Ammon's horn (tissue), 1 donor: ENCODE measurements around the gene CLEC4D.
"Not testable (repeated sequence)": the region's sequence is repeated elsewhere in the genome, so short reads cannot be mapped to it uniquely, and the experiment has no call there.

Source experiments
- DNase-seq: peaks from one replicate; pipeline ENCODE4 v3.0.0-alpha.2; 2016; ENCODE audit warnings: low spot score

Gene CLEC4D

DNA sequence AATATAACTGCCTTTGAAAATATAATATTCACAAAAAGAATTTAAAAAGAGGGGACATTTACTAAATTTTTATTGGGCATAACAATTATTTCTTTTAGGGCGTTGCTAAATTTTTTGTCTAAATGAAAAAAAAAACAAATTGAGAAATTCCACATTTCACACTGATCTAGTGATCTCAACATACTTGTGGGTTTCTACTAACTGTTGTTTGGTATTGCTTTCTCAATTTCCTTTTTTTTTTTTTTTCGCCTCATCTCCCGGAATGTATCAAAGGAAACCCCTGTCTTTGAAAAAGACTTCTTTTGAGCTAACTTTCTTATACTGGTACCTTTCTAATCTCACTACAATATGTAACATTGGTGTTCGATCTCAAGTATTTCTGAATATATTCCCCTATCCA lies at the start of gene CLEC4D:
Gene CLEC4D (plus strand): TSS at position 248 of the 400 bp plus-strand sequence. CDS start 230 bp downstream, outside the sequence.
- DNase-seq = no peak

DNA sequence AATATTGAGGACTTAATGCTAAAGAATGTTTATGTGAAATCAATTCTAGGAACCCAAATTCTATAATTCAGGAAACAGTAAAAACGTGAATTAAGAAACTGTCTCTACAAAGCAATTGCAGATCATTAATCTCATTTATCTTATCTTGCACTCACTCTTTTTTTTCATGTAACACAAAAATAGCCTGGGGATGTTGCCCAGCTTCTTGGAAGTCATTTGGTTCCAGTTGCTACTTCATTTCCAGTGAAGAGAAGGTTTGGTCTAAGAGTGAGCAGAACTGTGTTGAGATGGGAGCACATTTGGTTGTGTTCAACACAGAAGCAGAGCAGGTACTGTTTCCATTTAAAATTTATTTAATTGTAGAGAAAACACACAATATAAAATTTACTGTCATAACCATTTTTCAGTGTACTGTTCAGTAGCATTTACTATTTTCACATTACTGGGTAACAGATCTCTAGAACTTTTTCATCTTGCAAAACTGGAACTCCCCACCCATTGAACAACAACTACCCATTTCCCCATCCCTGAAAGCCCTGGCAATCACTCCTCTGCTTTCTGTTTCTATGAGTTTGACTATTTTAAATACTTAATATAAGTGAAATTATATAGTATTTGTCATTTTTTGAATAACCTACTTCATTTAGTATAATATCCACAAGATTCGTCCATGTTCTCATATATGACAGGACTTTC lies 47.9 kb upstream of the CLEC4D start:
- DNase-seq = no peak

DNA sequence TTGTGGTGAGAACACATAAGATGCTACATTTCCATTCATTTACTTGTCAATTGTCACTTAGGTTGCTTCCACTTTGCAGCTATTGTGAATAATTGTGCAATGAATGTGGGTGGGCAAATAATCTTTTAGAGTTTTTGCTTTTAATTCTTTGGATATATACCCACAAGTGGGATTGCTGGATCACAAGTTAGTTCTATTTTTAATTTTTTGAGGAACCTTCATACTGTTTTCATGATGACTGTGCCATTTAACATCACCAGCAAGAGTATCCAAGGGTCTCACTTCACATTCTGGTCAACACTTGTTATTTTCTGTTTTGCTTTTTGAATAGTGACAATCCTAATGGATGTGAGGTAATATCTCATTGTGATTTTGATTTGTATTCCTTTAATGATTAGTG lies 47.1 kb upstream of the CLEC4D start:
- no peak for DNase-seq

DNA sequence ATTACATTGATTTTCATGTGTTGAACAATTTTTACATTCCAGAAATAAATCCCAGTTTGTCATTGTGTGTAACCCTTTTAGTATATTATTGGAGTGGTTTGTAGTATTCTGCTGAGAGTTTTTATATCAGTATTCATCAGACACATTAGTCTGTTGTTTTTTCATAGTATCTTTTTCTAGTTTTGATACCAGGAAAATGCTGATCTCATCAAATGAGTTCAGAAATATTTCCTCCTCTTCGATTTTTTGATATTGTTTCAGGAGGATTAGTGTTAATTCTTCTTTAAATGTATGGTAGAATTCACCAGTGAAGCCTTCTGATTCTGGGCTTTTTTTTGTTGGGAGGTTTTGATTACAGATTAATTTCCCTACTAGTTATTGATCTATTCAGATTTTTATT lies 42.2 kb upstream of the CLEC4D start:
- no peak for DNase-seq

DNA sequence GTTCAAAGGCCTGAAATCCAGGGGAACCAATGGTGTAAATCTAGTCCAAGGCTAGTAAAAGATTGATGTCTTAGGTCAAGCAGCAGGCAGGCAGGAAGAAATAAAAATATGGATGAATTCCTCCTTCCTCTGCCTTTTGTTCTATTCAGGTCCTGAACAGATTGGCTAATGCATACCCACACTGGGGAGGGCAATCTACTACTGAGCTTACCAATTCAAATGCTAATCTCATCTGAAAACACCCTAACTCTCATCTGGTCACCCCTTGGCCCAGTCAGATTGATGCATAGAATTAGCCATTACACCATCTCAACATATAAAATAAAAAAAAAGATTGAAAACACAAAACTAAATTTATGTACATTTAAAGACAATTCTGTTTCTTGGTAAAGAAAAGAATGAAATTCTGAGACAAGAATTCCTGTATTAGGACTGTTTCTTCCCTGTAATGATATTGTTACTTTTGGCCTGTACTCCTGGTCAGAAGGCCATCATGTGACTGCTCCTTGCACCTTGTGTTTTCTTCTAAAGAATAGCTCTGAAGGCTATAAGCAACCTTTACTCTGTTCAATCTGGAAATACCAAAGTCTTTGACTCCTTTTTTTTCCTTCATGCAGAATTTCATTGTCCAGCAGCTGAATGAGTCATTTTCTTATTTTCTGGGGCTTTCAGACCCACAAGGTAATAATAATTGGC lies 37.6 kb upstream of the CLEC4D start:
- DNase-seq = no peak

DNA sequence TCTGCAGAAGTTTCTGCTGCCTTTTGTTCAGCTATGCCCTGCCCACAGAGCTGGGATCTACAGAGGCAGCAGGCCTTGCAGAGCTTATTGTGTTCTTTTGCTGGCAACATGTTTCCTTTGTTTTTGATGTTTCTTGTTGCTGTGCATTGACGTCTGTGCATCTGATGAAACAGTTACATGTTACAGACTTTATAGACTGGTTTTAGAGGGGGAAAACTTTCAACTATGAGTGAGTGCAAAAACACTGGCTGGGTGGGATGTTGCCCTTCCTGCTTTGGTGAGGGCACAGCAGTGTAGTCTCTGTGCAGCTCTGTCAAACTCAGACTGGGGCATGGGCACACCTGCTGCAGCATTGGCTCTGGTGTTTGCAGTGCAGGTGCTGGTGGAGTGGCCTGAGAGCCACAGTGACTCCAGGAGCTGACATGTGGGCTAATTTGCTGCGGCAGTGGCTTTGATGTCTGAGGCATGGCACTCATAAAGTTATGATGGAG lies 30.7 kb upstream of the CLEC4D start:
- no peak for DNase-seq

DNA sequence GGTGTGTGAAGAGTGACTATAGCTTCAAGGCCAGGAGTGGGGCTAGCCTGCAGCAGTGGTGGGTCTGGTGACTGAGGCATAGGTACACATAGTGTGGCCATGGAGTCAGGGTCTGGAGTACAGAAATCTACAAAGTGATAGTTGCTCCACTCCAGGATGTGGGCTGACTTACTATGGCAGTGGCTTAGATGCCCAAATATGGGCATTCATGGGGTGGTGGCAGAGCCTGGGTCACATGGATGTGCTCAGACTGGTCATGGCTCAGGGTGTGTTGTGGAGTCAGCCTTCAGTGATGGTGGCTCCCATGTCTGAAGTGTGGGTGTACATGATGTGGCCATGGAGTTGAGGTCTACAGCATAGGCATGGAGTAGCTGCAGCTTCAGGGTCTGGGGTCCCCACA lies 30.2 kb upstream of the CLEC4D start:
- DNase-seq = no peak

DNA sequence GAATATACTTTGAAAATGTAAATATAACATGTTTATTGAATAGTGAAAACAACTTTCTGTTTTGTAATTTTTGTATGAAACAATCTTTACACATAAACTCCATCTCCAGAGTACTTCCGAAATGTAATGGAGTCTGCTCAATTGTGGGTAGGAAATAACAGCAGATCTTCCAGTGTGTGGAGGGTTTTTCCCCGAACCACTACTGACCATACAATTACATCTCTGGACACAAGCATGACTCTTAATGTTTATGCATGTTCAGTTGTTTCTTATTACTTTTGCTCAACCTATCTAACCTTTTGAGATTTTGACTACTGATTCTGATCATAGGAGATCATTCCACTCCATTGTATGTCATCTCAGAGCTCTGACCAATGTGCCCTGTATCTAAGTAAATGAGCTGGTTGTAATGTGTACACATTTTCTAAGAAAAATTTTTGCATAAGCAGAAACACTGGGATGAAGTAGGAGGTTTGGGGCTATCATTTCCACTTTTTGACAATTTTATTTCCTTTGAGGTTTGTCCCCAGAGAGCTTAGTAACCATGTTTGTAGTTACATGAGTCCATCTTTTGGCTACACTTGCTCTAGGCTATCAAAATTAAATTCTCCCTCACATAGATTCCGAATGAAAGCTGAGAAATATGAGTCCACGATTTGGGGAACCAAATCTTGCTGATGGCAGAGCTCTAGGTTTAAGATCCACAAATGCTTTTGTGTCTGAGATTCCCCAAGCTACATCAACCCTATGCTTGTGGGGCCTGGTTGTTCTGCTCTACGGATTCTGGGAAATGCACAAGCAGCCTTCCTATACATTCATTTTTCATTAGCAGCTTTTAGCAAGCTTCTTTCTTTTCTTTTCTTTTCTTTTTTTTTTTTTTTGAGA lies 21.4 kb upstream of the CLEC4D start:
- DNase-seq = no peak

DNA sequence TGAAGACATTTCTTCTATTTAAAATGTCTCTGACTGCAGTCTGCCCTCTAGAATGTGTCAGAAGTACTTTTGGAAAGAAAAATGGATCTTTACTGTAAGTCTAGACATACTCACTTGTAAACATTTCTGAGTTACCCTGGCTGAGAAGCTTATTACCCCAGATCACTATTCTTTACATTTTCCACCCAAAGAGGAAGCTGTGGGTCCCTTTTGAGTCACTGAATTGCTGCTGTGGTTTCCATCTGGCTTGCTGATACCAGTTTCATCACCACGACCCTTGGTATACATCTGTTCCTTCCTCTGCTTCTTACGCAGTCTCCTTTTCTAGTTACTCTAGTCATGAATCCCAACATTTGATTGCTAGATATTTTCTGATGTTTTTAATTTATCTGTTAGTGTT lies 20.2 kb upstream of the CLEC4D start:
- peak; percentile 56 for DNase-seq

DNA sequence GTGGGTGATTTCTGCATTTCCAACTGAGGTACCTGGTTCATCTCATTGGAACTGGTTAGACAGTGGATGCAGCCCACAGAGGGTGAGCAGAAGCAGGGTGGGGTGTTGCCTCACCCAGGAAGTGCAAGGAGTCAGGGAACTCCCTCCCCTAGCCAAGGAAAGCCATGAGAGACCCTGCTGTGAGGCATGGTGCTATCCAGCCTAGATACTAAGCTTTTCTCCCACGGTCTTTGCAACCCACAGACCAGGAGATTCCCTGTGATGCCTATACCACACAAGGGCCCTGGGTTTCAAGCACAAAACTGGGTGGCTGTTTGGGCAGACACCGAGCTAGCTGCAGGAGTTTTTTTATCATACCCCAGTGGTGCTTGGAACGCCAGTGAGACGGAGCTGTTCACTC lies 17.6 kb upstream of the CLEC4D start:
- DNase-seq = not testable (repeated sequence)

DNA sequence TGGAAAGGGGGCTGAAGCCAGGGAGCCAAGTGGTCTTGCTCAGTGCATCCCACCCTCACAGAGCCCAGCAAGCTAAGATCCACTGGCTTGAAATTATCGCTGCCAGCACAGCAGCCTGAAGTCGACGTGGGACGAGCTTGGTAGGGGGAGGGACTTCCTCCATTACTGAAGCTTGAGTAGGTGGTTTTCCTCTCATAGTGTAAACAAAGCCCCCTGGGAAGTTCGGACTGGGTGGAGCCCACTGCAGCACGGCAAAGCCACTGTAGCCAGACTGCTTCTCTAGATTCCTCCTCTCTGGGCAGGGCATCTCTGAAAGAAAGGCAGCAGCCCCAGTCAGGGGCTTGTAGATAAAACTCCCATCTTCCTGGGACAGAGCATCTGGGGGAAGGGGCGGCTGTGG lies 17.2 kb upstream of the CLEC4D start:
- DNase-seq = not testable (repeated sequence)

DNA sequence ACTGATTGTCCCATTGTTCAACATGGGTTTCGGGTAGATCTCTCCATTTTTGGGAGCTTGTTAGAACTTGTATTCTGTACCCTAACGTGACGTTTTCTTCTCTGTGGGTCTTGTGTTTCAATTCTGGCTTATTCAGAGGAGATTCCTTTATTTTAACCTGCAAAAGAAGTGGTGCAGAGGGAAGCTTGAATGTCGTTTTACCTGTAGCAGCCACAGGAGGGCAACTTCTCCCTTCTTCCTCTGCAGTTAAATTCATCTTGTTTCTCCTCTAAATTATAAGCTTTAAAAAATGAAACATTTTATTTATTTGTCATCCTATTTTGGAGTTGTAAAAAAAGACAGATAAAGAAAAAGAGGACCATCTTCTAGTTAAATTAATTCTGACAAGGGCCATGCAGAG lies 13.7 kb upstream of the CLEC4D start:
- no peak for DNase-seq

DNA sequence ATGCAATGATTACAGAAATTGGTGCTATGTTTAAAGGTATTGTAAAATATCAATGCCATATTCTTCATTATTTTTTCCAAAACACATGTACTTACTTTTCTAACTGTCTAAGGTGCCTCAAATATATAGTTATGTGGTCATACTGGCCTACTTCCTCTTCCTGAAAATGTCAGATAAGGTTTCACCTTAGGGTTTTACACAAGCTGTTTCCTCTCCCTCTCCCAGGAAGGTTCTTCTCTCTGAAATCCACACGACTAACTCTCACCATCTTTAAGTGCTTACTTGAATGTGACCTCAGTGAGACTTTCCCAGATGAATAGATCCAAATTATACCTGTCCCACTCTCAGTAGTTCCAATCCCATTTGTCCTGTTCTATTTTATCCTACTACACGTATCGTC lies 11.6 kb upstream of the CLEC4D start:
- no peak for DNase-seq

DNA sequence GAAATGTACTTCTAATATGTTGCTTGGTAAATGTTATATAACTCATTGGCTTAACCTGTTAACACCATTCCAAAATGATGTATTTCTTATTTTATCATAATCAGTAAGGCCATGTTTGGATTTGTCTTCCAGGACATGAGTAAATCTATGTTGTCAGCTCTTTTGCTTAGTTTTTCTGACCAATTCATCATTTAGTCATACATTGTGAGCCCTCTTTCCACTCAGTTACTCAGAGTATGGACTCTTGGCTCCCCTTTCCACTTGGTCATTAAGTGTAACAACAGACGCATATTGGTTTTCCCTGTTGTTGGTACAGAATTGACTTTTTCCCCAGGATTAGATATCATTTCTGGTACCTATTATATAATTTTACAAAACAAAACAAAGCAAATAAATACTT lies 9.0 kb upstream of the CLEC4D start:
- no peak for DNase-seq

DNA sequence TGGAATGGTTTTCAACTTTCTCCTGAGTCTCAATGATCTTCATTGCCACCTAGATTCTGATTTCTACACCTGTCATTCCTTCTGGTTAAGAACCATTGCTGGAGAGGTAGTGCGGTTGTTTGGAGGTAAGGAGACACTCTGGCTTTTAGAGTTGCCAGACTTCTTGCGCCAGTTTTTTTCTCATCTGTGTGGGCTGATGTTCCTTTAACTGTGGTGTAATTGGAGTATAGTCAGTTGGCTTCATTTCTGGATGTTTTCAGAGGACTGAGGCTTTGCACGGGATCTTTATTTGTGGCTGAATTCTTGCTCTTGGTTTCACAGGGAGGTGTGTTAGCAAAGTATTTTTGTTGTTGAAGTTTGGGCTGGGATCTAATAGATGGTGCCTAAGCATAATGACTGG lies 5.7 kb upstream of the CLEC4D start:
- DNase-seq = no peak

DNA sequence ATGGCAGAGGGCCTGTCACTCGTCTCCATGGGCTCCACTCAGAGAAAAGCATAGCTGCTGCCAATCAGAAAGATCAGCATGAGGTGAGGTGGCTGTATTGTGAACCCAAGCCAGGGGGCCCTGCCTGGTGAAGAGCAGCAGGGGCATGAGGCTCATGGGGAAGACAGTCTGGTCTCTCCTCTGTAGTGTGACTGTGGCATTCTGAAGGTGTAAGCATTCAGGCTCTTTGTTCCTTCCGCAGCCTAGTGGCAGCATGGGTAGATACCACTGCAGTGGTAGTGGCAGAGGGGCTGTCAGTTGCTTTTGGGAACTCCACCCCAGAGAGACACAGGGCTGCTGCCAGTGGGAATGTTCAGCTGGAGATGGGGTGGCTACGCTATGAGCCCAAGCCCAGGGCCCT lies 5.1 kb upstream of the CLEC4D start:
- no peak for DNase-seq

DNA sequence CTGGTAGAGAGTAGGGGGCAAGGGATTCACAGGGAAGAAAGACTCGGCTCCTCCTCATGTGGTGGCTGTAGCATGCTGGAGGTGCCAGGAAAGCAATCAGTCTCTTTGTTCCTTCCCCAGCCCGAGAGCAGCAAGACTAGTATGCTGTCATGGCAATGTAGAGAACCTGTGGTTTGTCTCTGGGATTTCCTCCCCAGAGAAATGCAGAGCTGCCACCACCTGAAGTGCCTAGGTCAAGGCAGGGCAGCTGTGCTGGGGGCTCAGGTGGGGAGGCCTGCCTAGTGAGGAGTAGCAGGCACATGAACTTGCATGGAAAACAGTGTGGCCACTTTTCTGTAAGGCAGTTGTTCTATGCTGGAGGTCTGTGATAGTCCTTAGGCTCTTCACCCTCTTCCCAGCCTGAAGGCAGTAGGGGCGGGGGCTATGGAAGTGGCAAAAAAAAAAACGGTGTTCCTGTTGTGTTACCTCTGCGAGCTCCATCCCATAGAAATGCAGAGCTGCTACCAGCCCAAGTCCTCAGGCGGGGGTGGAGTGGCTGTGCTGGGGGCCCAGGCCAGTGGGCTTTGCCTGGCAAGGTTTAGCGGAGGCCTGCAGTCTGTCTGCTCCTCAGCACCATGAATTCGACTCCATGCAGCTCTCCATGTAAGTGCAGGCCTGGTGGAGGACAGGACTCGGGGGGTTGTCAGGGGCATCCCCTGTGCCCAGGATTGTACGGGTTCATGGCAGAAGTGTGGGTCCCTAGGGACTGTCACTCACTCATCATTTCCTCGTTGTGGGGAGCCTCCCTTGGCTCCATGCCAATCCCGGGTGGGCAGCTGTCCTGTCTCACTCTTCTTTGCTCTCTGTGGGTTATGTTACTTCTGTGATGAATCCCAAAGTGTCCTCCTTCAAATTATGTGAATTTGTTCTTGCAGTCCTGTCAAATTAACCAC lies 4.1 kb upstream of the CLEC4D start:
- DNase-seq = no peak

DNA sequence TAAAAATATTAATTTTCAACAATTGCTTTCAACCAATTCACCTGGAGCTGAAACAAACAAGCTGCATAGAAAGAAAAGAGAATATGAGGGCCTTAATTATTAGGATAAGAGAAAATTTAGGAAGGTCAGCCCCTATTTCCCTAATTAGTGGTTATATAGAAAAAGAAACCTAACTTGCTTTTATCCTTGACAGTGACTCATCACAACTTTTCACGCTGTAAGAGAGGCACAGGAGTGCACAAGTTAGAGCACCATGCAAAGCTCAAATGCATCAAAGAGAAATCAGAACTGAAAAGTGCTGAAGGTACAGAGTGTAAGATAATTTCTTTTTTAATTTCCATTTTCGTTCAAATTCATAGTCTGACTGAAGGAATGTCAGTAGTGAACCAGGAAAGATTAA lies 4.7 kb downstream of the CLEC4D start:
- no peak for DNase-seq

DNA sequence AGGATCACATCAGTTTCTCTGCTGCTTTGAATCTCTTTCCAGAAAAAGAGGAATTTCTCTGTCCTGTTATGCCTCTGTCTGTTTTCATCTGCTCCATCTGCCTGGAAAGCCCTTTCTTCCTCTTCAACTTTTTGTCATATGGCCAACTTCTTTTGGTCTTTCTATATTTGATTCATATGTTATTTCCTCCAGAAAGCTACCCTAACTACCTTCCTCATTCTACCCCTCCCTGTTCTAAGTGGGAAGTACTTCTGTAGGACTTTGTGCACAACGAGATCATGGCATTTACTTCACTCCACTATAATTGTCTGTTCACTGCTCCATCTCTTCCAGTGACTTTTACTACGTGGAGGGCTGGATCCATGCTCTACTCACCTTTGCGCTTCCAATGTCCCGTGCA lies 5.9 kb downstream of the CLEC4D start:
- no peak for DNase-seq

DNA sequence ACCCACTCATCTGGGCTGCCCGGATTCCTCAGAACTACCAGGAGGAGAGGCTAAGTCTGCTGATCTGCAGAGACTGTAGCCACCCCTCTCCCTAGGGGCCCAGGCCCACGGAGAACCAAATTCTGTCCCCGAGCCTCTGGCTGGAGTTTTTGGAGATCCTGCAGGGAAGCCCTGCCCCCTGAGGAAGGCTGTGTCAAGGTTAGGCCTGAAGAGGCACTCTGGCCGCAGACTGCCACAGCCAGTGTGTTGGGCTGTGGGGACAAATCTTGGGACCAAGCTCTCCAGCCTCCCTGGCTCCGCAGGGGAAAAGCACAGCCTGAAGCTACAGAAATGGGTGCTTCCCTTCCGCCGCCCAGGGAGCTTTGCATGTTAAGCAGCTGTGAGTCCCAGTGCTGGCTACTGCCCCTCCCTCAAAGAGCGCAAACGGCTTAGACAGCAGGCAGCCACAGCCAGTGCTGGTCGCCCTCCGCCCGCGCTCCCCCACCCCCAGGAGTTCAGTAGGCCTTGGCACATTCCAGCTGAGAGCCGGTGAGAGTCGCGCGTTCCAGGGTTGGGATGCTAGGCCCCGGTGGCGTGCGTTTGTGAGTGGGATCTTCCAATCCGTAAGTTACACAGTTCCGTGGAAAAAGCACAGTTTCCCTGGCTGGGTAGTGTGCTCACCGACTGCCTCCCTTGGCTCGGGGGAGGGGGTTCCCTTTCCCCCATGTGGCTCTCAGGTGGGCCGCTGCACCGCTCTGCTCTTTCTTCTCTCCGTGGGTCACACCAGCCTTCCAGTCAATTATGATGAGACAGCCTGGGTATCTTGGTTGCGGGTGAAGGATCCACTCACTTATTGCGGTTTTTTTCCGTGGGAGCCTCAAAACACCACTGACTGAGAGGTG lies 14.2 kb downstream of the CLEC4D start:
- no peak for DNase-seq

DNA sequence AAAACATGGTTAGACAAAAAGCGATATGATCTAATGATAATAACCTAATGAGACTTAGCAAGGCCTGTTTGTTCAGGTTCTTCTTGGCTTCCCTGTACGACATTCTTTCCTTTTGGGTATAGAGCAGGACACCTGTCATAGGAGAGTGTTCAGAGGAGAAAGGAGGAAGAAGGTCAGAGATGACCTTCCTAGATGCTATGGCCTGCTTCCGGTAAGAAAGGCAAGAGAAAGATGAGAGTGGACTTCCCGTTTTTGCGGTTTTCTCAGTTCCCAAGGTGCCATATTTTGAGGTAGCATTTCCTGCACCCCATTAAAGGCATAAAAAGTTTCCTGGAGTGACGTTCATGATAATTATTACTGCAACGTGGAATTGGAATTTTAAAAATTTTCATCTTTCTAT lies 18.7 kb downstream of the CLEC4D start:
- DNase-seq = no peak
